ENCODE data around the gene GNPNAT1.

GRCh38 chr14:52778702-52779101, 12.7 kb downstream of the GNPNAT1 start:
- TF ChIP-seq CTCF (IDR thresholded peaks at IDR 0.05; ENCODE audit: poor library complexity, severe bottlenecking) (no peak), MXI1 (conservative IDR thresholded peaks at IDR 0.05; ENCODE audit: poor library complexity, severe bottlenecking) (no peak), EZH2 (IDR thresholded peaks at IDR 0.05; ENCODE audit: borderline replicate concordance, insufficient read depth, low read length, poor library complexity, severe bottlenecking) (no peak)

Data from neural cell (in vitro differentiated cells).